ENCODE measurements around the gene ITGB7. TPM values are rescaled to one million over a fixed set of nuclear protein-coding genes. Genes with fewer than 3 reads are reported as not detected.
A peak's percentile ranks its signal among the peaks of the same experiment; 100 is the strongest.

The ITGB7 gene
- total RNA-seq, 1 experiment from 2014 or later = 1.1 TPM

- Mint-ChIP-seq H3K36me3 (ENCODE audit: insufficient read depth, unreplicated experiment) (no peaks in the 10 kb centered on the region), H3K9me3 (ENCODE audit: unreplicated experiment) (peaks cover 9% of the 10 kb centered on the region), H3K4me1 (ENCODE audit: low read depth, unreplicated experiment) (no peaks in the 10 kb centered on the region), H3K27me3 (ENCODE audit: insufficient read depth, unreplicated experiment) (no peaks in the 10 kb centered on the region), H3K27ac (ENCODE audit: unreplicated experiment) (peak overlapping the region; percentile 2), H3K4me3 (ENCODE audit: unreplicated experiment) (no peak overlapping the region)
- H3K9me3 ChIP-seq = peaks cover 17% of the 10 kb centered on the region
- peaks cover 22% of the 10 kb centered on the region for H3K4me1 ChIP-seq
- BruUV-seq (replicated peaks) = no TSS peak
- H3K4me3 ChIP-seq (ENCODE audit: low read depth, low read length) = no peak overlapping the region
- intact Hi-C loops (cut with micrococcal nuclease; ENCODE audit: unreplicated experiment) = no loop called here
- peak; percentile 68 to 70 for DNase-seq
- ChIA-PET CTCF (interaction anchor here (0.5 to 1.0 kb wide), 9 partner anchors 16 to 426 kb away, joined by 3 to 5 read pairs (median 4); no protein-coding TSS in a partner anchor), POLR2A (interaction anchor here (0.6 to 1.0 kb wide), 3 partner anchors 37 to 275 kb away, joined by 3 to 11 read pairs (median 5); partner anchors contain the start of genes CSAD and ZNF740)
- H3K36me3 ChIP-seq (ENCODE audit: control insufficient read depth, insufficient read depth, low read length) = no peaks in the 10 kb centered on the region
- no peaks in the 10 kb centered on the region for H3K27me3 ChIP-seq (replicated peaks; ENCODE audit: control insufficient read depth, insufficient read depth, low read length)
- TF ChIP-seq CTCF (IDR thresholded peaks at IDR 0.05; ENCODE audit: insufficient read depth in 1 of 2, low read depth in 1 of 2, low read length in 1 of 2, severe bottlenecking in 1 of 2, unreplicated experiment in 1 of 2) = no peak
These were observed 63.7 kb downstream of the ITGB7 start for GRCh38 chr12:53143355-53143754.

Other genes with a start within 250 kb of the ITGB7 start
- gene EIF4B, start 200.8 kb downstream of the ITGB7 start, total RNA-seq (2022) = 445 and 452 TPM in 2 replicates
- gene TNS2, start 157.2 kb downstream of the ITGB7 start, total RNA-seq (2022) = 2.4 and 4.4 TPM in 2 replicates
- gene SPRYD3, start 127.9 kb downstream of the ITGB7 start, total RNA-seq (2022) = 8.2 and 8.8 TPM in 2 replicates
- gene IGFBP6, start 109.6 kb downstream of the ITGB7 start, total RNA-seq (2022) = 34.7 and 43.3 TPM in 2 replicates
- gene SOAT2, start 103.8 kb downstream of the ITGB7 start, total RNA-seq (2022) = 6.5 and 9.7 TPM in 2 replicates
- gene ZNF740, start 26.5 kb downstream of the ITGB7 start, total RNA-seq (2022) = 35.8 and 43.0 TPM in 2 replicates
- gene CSAD, start 26.3 kb downstream of the ITGB7 start, total RNA-seq (2022) = 20.1 and 23.0 TPM in 2 replicates
- gene RARG, start 25.0 kb upstream of the ITGB7 start, total RNA-seq (2022) = 11.8 and 12.9 TPM in 2 replicates
- 32.3 and 34.9 TPM in 2 replicates for gene ESPL1, start 61.0 kb upstream of the ITGB7 start, total RNA-seq (2022)
- 251 and 264 TPM in 2 replicates for gene PFDN5, start 88.3 kb upstream of the ITGB7 start, total RNA-seq (2022)
- 56.3 and 59.8 TPM in 2 replicates for gene MYG1, start 92.4 kb upstream of the ITGB7 start, total RNA-seq (2022)
- gene AAAS, start 114.4 kb upstream of the ITGB7 start, total RNA-seq (2022) = 63.8 and 67.2 TPM in 2 replicates
- gene SP7, start 129.1 kb upstream of the ITGB7 start, total RNA-seq (2022) = not detected in 2 replicates
- gene SP1, start 172.9 kb upstream of the ITGB7 start, total RNA-seq (2022) = 78.1 and 83.3 TPM in 2 replicates
- gene AMHR2, start 216.6 kb upstream of the ITGB7 start, total RNA-seq (2022) = 0.28 and 0.48 TPM in 2 replicates
- 395 and 400 TPM in 2 replicates for gene PRR13, start 234.5 kb upstream of the ITGB7 start, total RNA-seq (2022)
- gene PCBP2, start 244.9 kb upstream of the ITGB7 start, total RNA-seq (2022) = 1,036 and 1,143 TPM in 2 replicates

All from Caco-2 (cell line).